SK-N-MC (cell line): ENCODE measurements around the gene KCTD14.
A peak's percentile ranks its signal among the peaks of the same experiment; 100 is the strongest.
"Not testable (repeated sequence)": the region's sequence is repeated elsewhere in the genome, so short reads cannot be mapped to it uniquely, and the experiment has no call there.

Experiments
- DNase-seq: peaks from one replicate; pipeline ENCODE4 v3.0.0-alpha.2; 2011; ENCODE audit warnings: low read depth, low spot score
- H3K27ac ChIP-seq: fragments of 200-600 bp; sonication (generic); 2 replicates; pipeline ENCODE4 v1.5.1; 2016; ENCODE audit warnings: mixed run types
- H3K36me3 ChIP-seq: fragments of 200-600 bp; sonication (generic); 2 replicates; pipeline ENCODE4 v1.6.1; 2017; ENCODE audit warnings: antibody characterized with exemption, low read length, mixed read lengths; ENCODE audit not compliant: insufficient read depth
- H3K4me3 ChIP-seq: fragments of 200-600 bp; sonication (generic); 2 replicates; pipeline ENCODE4 v1.5.1; 2016
- H3K9ac ChIP-seq: fragments of 200-600 bp; sonication (generic); 2 replicates; pipeline ENCODE4 v1.8.0; 2017; ENCODE audit warnings: mixed run types, mixed read lengths; ENCODE audit not compliant: insufficient read length
- H3K9me3 ChIP-seq: fragments of 200-600 bp; sonication (generic); 2 replicates; pipeline ENCODE4 v1.6.1; 2017; ENCODE audit warnings: low read depth, mild to moderate bottlenecking, antibody characterized with exemption, low read length, moderate library complexity, mixed read lengths
- EZH2 ChIP-seq: fragments of 200-600 bp; sonication (generic); IDR thresholded peaks from one replicate; pipeline ENCODE4 v1.6.1; 2017; ENCODE audit warnings: antibody characterized with exemption
- FOXP2 ChIP-seq: optimal IDR thresholded peaks from 2 replicates; pipeline ENCODE3; 2011; ENCODE audit warnings: mild to moderate bottlenecking, moderate library complexity; ENCODE audit not compliant: insufficient read depth; ENCODE audit errors: extremely low read length, control extremely low read depth
- POLR2AphosphoS5 ChIP-seq: IDR thresholded peaks from 2 replicates; pipeline ENCODE4 v1.6.1; 2012; ENCODE audit warnings: mild to moderate bottlenecking, low read depth, low read length, borderline replicate concordance

Gene KCTD14

GRCh38 chr11:77999446-78000030, 23.5 kb downstream of the KCTD14 start:
- Histone ChIP-seq H3K9me3 (no peaks in the 10 kb centered on the region), H3K27ac (no peak overlapping the region), H3K9ac (no peak overlapping the region), H3K4me3 (no peak overlapping the region), H3K36me3 (no peaks in the 10 kb centered on the region)
- TF ChIP-seq POLR2AphosphoS5 (no peak), FOXP2 (no peak), EZH2 (no peak)
- no peak for DNase-seq

GRCh38 chr11:77994434-77995362, 28.4 kb downstream of the KCTD14 start, which contains the start of gene INTS4:
Gene INTS4 (minus strand): TSS chr11:77994668. CDS start chr11:77994643, 25 bp downstream.
- peak; percentile 91 for TF ChIP-seq FOXP2
- peak; percentile 76 for TF ChIP-seq POLR2AphosphoS5
- TF ChIP-seq EZH2 = no peak
- peak within 1 kb of the TSS; percentile 98 for H3K4me3 ChIP-seq
- H3K27ac ChIP-seq = peak within 1 kb of the TSS; percentile 92
- H3K36me3 ChIP-seq = peaks cover 11% of the 10 kb centered on the region
- H3K9me3 ChIP-seq = no peaks in the 10 kb centered on the region
- peak; percentile 99 for DNase-seq
- peak within 1 kb of the TSS; percentile 96 for H3K9ac ChIP-seq

- no peak for DNase-seq
- H3K27ac ChIP-seq = peak overlapping the region; percentile 75; the same call in 1 of the 2 replicates
- H3K36me3 ChIP-seq = peaks cover 13% of the 10 kb centered on the region
- peak overlapping the region; percentile 98 for H3K4me3 ChIP-seq
- H3K9ac ChIP-seq = peak overlapping the region; percentile 96
- no peak for TF ChIP-seq FOXP2
- TF ChIP-seq EZH2 = no peak
- TF ChIP-seq POLR2AphosphoS5 = no peak
- H3K9me3 ChIP-seq = no peaks in the 10 kb centered on the region
Measured at GRCh38 chr11:77993902-77994301, 29.2 kb downstream of the KCTD14 start.

GRCh38 chr11:77990981-77991380, 32.1 kb downstream of the KCTD14 start:
- Histone ChIP-seq H3K36me3 (peaks cover 35% of the 10 kb centered on the region), H3K9me3 (no peaks in the 10 kb centered on the region), H3K27ac (no peak overlapping the region), H3K9ac (peak overlapping the region; percentile 26), H3K4me3 (no peak overlapping the region)
- no peak for DNase-seq
- TF ChIP-seq FOXP2 = no peak
- TF ChIP-seq EZH2 = no peak

- H3K4me3 ChIP-seq, H3K27ac ChIP-seq, DNase-seq: not testable (repeated sequence)
Measured at GRCh38 chr11:77986456-77986855, 36.6 kb downstream of the KCTD14 start.

GRCh38 chr11:77981346-77981947, 41.6 kb downstream of the KCTD14 start:
- no peak overlapping the region for H3K4me3 ChIP-seq
- H3K36me3 ChIP-seq = peaks cover 55% of the 10 kb centered on the region
- no peak overlapping the region for H3K27ac ChIP-seq
- H3K9ac ChIP-seq = no peak overlapping the region
- no peak for DNase-seq
- H3K9me3 ChIP-seq = no peaks in the 10 kb centered on the region
- no peak for TF ChIP-seq POLR2AphosphoS5
- no peak for TF ChIP-seq EZH2
- TF ChIP-seq FOXP2 = no peak

More at GRCh38 chr11:77986456-77986855, 36.6 kb downstream of the KCTD14 start:
- H3K9me3 ChIP-seq, H3K9ac ChIP-seq: not testable (repeated sequence)
- peaks cover 54% of the 10 kb centered on the region for H3K36me3 ChIP-seq

- no peak for DNase-seq
- TF ChIP-seq POLR2AphosphoS5 (no peak), EZH2 (no peak), FOXP2 (no peak)
- Histone ChIP-seq H3K36me3 (peaks cover 25% of the 10 kb centered on the region), H3K4me3 (no peak overlapping the region), H3K9ac (no peak overlapping the region), H3K9me3 (no peaks in the 10 kb centered on the region; the same call in 1 of the 2 replicates), H3K27ac (no peak overlapping the region)
Measured at GRCh38 chr11:77968337-77968736, 54.7 kb downstream of the KCTD14 start.

GRCh38 chr11:77967753-77968152, 55.3 kb downstream of the KCTD14 start:
- DNase-seq = no peak
- H3K27ac ChIP-seq = no peak overlapping the region

More at GRCh38 chr11:77967753-77968152, 55.3 kb downstream of the KCTD14 start:
- H3K9me3 ChIP-seq = no peaks in the 10 kb centered on the region
- no peak overlapping the region for H3K9ac ChIP-seq
- peaks cover 22% of the 10 kb centered on the region for H3K36me3 ChIP-seq
- TF ChIP-seq POLR2AphosphoS5 = no peak
- no peak for TF ChIP-seq FOXP2
- no peak for TF ChIP-seq EZH2
- H3K4me3 ChIP-seq = no peak overlapping the region
